Endometrial microvascular endothelial cells (primary cell): ENCODE measurements around the gene SPTBN5. TPM values are rescaled to one million over a fixed set of nuclear protein-coding genes. Genes with fewer than 3 reads are reported as not detected.

Source experiments
- in situ Hi-C: cut with HindIII; loops from 2 replicates; pipeline ENCODE4 v1.10.0; 2017; ENCODE audit warnings: low sequenced_read_pairs, low pct_unique_long_range_greater_than_20kb; ENCODE audit errors: inconsistent ontology term
- total RNA-seq: library from RNA; depleted of rRNA; stranded (reverse); fragments of >200 nt; gene quantifications from one replicate; pipeline ENCODE4 v1.2.3, GENCODE V29; 2015; ENCODE audit errors: inconsistent ontology term

The SPTBN5 gene
- total RNA-seq, 1 donor from 2014 or later = 3.1 TPM

DNA sequence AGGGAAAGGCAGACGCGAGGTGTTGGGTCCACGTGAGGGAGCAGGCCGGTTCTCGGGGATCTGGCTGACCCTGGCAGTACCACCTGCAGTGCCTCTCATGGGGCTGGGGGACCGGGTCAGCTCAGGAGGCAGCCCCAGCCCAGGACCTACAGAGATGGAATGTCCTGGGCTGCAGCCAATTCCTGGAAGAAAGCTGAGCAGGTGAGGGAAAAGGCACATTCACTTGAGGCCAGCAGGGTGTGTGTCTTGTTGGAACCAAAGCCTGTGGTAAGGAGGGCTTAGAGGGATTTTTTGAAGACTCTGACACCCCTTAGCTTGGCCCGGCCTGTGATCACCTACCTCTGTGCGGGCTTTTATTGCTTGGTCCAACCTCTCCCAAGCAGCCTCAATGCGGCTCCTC is 39.4 kb downstream of the SPTBN5 start:
- in situ Hi-C loops = no loop called here

DNA sequence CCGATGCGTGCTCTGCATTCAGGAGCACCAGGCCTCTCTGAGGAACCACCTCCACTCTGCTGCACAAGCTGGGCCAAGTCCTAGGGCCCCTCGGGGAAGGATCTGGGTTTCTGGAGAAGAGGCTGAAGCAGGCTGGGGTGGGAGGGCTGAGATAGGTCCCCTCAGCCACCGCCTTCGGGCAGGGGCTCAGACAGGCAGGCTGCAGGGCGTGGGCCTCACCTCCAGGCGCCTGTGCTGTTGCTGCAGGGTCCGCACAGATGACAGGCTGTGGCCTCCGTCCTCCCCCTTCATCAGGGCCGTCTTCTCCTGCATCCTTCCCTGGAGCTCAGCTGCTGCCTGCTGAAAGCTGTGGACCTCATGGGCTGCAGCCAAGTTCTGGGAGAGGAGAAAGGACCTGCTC is 40.0 kb downstream of the SPTBN5 start:
- in situ Hi-C loops = no loop called here

DNA sequence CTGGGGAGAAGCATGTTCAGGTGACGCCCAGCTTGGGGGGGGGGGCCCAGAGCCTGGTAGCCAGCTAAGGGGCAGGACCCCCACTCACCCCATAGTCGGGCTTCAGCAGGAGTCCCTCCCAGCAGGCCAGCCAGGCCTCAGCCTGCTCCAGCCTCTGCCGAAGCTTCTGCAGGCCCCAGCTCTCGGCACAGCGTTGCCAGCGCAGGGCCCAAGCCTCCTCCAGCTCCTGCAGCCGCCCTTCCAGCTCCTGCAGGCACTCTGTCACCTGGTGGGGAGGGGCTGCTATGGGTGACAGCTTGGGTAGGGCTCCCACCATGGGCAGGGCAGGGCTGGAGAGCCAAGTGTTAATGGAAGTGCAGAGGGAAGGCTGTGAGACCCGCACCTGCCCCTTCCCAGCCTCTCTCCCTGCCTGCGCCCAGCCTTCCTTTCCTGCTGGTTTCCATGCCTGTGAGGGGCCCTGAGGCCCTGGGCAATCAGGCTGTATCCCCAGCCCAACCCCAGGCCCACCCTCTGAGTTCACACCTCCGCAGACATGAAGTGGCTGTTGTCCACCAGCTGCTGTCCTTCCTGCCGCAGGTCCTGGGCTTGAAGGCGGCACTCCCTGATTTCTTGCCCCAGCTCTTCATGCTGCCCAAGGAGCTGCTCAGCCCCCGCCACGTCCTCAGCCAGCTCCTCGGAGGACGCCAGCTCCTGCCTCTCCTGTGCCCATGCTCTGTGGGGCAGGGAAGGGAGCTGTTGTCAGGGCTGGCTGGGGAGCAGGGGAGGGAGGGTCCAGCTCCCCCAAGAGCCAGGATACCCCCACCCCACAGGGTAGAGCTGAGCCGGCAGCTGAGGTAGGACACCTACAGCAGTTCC is 40.9 kb downstream of the SPTBN5 start:
- in situ Hi-C loops = no loop called here

DNA sequence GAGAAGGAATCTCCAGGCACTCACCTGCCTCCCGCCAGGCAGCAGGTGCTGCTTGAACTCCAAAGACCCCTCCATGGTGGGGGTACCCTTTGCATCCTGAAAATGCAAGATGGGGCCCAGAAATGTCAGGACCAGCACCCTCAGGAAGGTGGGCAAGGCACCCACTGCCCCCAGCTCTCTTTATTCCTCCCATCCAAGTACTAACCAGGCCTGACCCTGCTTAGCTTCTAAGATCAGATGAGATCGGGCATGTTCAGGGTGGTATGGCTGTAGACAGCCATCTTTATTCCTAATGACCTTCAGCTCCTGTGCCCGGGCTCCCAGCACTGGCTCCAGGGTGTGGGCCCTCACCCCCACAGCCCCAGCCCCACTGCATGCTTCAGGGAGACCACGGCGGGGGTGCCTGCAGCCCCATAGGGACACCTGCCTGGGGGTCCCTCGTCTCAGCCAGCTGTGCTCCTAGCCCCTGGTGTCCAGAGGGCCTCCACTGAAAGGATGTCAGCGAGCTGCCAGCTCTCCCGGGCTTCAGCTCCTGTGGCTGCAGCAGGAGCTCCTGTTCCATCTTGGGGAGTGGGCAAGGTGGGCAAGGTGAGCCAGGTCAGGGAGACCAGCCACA is 42.0 kb downstream of the SPTBN5 start:
- in situ Hi-C loops = no loop called here

DNA sequence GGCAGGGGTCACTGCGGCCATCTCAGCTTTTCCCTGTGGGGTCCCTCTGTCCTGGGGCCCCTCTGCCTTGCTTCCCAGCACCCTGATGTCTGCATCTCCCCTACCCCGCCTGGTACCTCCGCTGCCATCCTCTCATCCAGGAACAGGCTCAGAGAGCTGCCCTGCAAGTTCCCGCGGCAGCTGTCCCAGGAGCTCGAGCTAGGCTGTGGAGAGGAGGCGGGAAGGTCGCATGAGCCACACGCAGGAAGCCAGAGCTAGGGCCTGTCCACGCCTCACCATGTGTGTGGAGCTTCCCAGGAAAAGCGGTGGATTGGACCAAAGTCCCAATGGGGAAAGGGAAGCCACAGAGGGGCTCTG is 42.7 kb downstream of the SPTBN5 start:
- in situ Hi-C loops = no loop called here

DNA sequence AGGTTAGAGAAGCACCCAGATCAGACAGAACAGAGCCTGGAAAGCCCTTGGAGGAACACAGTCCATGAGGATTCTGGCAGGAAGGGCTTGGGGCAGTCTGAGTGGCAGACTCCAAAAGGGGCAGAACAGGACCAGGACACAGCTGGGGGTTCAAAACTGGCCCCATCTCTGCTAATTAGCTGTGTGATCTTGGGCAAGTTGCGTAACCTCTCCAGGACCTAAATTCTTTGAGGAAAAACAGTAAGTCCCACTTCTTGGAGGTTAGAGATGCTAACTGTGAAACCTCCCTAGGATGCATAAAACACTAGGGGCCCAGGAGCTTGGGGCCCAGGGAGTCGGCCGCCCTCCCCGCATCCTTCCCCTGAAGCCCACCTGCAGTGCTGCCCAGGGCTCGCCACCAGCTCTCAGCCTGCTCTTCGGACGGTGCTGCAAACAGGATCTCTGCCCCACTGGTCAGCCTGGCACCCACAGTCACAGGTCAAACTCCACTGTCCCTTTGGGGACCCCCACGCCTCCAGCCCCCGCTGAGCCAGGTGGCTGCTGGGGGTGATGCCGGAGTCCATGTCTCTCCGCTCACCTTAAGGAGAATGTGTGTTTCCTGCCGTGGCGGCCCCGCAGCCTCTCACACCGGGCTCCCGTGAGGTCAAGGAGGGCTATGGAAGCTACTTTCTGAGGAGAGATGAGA is 43.2 kb downstream of the SPTBN5 start:
- in situ Hi-C loops = no loop called here

DNA sequence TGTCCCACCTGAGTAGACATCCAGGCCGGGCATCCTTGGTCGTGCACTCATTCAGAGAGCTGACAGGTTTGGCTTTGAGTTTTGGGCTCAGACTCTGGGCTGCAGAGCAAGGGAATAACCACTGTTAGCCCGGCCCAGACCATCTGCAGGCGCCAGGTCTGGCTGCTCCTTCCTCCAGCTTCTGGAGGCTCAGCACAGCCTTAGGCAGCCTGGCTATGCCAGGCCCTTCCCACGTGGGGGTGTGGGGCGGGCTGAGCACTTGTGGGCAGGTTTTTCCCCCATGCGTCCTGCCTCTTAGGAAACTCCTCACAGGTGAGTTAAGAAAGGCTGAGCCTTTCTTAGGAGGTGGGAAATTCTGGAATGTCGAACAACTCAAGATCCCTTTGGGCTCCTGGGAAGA is 44.0 kb downstream of the SPTBN5 start:
- in situ Hi-C loops = no loop called here

DNA sequence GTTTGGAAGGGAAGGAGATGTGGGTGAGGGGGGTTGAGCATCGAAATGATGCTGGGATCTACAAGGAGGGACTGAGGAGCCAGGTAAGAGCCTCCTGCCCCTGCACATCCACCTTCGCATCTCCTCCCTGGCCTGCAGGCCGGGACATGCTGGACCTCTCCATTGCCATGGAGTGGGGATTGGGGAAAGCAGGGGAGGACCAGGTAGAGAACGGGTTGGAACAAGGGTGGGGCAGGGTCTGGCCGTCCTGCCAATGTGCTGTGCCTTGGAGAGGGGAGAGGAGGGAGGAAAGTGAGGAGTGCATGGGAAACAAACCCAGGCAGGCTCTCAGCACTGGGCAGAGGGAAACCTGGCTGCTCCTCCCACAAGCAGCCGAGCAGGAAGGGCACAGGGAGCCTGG is 44.6 kb downstream of the SPTBN5 start:
- in situ Hi-C loops = no loop called here

DNA sequence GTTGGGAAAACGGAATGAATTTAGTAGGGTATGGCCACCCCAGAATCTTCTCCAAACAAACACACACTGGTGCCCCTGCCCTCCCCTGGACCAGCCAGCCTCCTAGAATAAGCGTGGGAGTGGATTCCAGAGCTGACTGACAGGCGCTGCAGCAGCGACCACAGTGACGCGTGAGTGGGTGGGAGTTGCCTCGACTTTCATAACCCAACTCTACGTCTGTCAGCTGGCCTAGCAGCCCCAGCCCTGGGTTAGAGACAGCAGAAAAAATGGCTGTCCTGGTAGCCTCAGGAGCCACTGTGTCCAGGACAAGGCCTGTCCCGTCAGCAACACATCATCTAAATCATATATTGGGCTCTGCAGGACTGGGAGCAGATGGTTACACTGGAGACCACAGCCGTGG is 45.2 kb downstream of the SPTBN5 start:
- in situ Hi-C loops = no loop called here

DNA sequence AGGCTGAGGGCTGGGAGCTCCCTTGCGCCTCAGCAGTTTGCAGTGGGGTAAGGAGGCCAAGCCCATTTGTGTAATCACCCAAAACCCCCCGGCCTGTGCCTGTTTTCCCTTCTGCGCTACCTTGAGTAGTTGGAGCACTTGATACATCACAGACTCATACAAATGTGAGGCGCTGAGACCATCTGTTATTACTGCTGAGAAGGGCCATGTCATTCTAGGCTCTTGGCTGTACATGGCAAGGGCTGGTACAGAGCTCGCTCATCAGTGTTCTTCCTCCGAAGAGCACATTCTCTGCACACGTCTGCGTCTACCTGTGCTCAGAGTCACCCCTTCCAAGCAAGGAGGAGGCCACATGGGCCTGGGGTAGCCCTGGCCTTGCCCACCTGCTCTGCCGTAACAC is 45.9 kb downstream of the SPTBN5 start:
- in situ Hi-C loops = no loop called here

DNA sequence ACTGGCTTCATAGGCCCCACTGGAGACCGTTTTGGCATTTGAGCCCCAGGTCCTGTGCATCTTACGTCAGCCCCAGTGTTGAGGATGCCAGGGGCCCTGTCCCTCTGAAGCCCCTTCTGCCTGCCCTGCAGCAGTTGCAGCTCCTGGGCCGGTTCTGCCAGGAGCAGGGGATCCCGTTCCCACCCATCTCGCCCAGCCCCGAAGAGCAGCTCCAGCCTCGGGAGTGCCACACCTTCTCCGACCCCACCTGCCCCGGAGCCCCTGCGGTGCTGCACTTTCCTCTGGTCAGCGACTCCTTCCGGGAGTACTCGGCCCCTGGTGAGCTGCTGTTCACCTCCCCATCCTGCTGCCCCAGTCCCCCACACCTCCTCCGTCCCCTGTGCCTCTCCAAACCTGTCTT is 46.6 kb downstream of the SPTBN5 start:
- in situ Hi-C loops = no loop called here

DNA sequence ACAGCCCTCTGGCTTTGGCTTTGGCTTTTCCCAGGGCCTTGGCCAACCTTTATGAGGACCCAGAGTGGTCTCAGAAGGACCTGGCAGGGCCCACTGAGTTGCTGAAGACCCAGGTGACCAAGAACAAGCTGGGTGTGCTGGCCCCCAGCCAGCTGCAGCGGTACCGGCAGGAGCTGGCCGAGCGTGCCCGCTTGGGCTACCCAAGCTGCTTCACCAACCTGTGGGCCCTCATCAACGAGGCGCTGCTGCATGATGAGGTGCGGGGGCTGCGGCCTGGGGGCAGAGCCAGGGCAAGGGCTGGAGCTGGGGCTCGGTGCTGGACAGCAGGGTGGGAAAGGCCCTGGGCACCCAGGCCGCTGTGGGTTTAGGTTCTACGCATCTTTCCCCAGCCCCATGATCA is 49.0 kb downstream of the SPTBN5 start:
- in situ Hi-C loops = no loop called here

DNA sequence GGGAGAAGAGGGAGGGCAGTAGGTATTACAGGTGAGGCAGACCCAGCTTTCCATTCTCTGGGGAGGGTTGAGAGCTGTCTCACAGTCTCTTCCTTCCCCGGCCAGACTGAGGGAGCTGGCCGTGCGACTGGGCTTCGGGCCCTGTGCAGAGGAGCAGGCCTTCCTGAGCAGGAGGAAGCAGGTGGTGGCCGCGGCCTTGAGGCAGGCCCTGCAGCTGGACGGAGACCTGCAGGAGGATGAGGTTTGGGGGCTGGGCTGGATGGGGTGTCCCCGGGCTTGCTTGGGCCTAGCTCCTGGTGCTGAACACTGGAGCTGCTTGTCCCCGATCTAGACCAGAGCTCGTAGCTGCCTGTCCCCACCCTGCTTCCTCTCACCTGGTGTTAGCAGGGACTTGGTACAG is 50.3 kb downstream of the SPTBN5 start:
- in situ Hi-C loops = no loop called here

DNA sequence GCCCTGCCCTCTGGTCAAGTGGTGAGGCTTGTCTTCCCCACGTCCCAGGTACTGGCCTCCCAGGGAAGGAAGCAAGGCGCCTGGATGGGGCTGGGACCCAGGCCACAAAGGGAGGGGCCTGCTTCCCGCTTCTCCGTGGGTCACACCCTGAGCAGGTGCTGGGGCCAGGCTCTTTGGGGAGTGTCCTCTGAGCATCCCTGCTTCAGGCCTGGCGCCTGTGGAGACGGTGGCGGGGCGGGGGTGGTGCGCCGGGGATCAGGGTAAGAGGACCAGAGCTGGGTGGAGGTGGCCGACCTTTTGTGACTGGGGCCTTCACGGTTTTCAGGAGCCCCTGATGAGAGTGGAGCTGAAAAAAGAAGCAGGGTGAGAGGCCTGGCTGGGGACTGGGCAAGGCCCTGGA is 51.6 kb downstream of the SPTBN5 start:
- in situ Hi-C loops = no loop called here

DNA sequence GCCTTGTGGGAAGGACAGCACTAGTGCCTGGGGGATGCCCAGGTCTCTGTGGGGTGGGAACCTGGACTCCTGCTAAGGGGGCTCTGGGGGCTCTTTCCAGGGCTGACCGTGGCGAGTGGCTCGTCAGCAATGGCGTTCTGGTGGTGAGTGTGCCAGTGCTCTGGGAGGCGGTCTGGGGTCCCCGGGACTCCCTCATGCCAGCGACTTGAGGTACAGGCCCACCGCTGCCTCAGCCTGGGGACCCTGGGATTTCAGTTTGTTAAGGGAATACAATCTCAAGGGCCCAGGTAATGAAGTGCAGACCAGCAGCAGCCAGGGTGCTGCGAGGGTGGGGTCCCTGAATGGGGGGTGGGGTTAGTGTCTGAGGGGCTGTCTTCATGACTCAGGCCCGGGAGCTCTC is 52.7 kb downstream of the SPTBN5 start:
- in situ Hi-C loops = no loop called here

DNA sequence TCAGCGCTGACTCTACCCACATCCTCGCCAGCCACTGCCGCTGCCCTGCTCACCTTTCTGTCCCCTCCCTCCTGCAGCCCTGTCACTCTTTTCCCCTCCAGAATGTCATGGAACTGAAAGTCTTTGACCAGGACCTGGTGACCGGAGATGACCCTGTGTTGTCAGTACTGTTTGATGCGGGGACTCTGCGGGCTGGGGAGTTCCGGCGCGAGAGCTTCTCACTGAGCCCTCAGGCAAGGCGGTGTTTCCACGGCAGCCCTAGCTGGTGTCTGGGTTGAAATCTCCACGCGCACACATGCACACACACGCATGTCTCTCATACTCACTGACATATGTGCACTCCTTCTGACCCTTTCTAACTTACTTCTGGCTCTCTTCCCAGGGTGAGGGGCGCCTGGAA is 53.2 kb downstream of the SPTBN5 start:
- in situ Hi-C loops = no loop called here

DNA sequence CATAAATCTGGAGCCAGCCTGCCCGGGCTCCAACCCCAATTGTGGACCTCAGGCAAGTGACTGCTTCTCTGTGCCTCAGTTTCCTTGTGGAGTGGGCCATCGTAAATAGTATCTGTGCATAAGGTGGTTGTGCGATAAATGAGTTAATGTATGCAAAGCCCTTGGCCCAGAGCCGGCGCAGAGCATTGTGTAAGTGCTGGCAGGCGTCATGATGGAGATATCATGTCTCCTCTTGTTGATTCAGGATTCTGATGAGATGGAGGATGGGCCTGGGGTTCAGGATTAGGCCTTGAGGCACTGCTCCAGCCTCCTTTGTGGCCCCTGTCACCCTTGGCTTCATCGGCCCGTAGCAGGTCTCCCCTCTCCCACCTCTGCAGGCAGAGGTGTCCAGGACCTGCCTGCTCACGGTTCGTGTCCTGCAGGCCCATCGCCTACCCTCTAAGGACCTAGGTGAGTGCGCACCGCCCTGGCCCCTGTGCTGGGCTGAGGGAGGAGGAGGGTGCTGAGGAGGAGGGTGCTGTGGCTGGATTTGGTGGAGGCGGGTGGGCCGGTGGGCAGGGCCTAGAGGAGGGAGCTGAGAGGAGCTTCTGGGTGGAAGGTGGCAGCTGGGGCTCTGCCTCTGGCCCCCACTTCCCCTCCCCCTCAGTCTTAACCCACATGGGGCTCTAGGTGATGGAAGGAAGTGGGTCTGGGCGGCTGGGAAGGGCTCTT is 53.9 kb downstream of the SPTBN5 start:
- in situ Hi-C loops = no loop called here

DNA sequence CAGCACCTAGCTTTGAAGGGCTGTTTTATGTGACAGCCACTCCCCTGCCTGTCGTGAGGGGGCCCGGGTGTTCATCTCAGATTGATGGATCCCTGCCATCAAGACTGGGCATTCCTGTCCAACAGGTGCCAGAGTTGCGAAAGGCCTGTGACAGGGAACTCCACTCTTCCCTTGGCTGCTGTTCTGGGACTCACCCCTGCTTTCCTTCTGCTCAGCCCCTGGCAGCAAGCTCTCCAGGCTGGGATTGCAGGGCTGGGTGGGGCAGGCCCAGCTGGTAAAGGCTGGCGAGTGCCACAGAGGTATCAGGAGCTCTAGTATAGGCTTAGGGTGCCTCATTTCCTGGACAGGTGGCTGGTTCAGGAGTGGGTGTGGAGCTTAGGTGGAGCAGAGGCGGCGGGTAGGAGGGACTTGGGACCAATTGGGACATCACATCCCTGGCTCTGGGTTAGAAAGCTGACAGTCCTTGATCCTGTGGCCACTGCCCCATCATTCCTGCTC is 55.4 kb downstream of the SPTBN5 start, which contains the start of gene PLA2G4B:
TSS of gene PLA2G4B (plus strand) at position 448 of the 498 bp plus-strand sequence. CDS start 67 bp downstream, outside the sequence.
- in situ Hi-C loops = no loop called here

DNA sequence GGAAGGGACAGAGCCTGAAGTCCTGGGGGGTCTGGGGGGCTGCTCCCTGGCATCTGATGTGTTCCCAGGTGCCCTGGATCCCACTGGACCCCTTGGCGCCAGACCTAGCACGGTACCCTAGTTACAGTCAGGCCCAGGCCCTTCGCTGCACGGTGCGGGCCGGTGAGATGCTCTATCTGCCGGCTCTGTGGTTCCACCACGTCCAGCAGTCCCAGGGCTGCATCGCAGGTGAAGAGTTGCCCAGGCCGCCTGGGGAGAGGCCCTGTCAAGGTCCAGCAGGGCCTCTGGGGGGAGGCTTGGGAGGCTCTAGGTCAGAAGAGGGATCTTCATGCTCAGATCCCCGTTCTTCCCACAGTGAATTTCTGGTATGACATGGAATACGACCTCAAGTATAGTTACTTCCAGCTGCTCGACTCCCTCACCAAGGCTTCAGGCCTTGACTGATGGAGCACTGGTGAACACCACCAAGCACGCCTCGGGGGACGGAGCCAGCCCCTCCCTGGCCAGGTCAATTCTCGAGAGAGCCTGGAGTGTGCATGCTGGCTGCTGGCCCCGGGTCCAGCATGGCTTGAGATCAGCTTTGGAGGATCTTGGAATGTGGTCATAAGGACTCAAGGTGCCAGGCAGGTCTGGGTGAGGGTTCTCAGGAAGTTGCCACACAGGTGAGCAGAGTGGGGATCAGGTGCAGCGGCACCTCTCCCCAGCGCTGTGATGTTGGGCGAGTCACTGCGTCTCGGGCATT is 57.0 kb downstream of the SPTBN5 start:
- in situ Hi-C loops = no loop called here
